HG03196 (cell line): ENCODE measurements around the gene CKM.
"Not testable (repeated sequence)": the region's sequence is repeated elsewhere in the genome, so short reads cannot be mapped to it uniquely, and the experiment has no call there.

Source experiments
- ATAC-seq: cut with Tn5 transposase; IDR thresholded peaks from one replicate; pipeline ENCODE4 v1.9.1; 2021; ENCODE audit not compliant: unreplicated experiment

Gene CKM

GRCh38 chr19:45321848-45322247, 827 bp downstream of the CKM start:
- ATAC-seq, result no peak

DNA sequence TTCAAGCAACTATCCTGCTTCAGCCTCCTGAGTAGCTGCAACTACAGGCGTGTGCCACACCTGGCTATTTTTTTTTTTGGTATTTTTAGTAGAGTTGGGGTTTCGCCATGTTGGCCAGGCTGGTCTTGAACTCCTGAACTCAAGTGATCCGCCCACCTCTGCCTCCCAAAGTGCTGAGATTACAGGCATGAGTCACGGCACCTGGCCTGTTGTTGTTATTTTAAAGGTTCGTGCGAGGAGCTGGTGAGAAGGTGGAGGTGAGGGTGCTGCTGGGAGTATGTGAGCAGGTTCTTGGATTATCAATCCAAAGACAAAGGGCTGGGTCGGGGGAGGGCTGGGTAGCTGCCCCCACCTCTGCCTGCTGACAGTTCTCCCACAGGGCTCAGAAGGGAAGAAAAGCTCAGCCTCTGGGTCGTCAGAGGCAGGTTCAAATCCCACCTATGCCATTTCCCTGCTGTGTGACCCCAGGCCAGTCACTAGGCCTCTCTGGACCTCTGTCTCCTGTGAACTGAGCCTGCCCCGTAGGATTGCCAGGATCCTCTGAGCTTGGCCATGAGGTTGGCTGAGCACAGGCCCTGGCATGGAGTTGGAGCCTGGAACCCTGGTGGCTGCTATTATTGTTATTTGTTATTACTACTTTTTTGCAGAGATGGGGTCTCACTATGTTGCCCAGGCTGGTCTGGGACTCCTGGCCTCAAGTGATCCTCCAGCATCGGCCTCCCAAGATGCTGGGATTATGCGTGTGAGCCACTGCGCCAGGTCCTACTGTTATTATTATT, 1.5 kb downstream of the CKM start:
- ATAC-seq, result no peak

DNA sequence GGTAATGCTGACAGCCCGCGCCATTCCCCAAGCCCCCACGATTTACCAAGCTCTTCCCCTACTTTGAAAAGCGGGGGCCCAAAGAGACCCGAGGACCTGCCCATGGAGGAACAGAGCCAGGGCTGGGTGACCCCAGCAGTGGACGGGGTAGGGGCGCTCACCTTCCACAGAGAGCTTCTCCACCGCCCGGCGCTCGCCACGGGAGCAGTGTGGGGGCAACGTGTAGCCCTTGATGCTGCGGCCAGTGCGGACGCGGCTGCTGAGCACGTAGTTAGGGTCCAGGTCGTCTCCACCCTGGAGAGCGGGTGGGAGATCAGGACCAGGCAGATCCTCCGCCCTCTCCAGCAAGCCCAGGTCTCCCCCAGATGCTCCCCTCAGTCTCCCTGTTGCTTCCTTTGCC, 7.4 kb downstream of the CKM start:
- ATAC-seq, result no peak

DNA sequence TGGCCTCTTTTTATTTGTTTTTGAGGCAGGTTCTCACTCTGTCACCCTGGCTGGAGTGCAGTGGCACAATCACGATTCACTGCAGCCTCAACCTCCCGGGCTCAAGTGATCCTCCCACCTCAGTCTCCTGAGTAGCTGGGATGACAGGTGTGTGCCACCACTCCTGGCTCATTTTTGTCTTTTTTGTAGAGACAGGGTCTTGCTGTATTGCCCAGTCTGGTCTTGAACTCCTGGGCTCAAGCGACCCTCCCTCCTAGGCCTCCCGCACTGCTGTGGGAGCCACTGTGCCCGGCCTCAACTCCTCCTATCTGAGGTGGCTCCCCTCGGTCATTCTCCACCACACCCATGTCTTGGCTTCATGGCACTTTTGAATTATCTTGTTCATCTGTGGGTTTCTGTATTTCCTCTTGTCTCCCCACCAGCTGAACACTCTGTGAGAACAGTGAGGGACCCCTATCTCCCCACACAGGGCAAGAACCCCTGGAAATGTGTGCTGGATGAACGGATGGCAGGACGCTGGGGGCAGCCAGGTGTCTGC, 7.9 kb downstream of the CKM start:
- ATAC-seq, result no peak

DNA sequence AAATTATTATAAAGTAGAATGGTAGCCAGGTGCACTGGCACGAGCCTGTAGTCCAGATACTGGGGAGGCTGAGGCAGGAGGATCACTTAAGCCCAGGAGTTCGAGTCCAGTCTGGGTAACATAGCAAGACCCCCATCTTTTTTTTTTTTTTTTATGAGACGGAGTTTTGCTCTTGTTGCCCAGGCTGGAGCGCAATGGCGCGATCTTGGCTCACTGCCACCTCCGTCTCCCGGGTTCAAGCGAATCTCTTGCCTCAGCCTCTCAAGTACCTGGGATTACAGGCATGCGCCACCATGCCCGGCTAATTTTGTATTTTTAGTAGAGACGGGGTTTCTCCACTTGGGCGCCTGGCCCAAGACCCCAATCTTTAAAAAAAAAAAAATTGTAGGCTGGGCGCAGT, 10.4 kb downstream of the CKM start:
- ATAC-seq, result not testable (repeated sequence)

- no peak for ATAC-seq
Observed at GRCh38 chr19:45311621-45312020, 11.1 kb downstream of the CKM start.

GRCh38 chr19:45309322-45309721, 13.4 kb downstream of the CKM start:
- ATAC-seq, result not testable (repeated sequence)

- ATAC-seq, result no peak
Observed at GRCh38 chr19:45307361-45307760, 15.3 kb downstream of the CKM start.

DNA sequence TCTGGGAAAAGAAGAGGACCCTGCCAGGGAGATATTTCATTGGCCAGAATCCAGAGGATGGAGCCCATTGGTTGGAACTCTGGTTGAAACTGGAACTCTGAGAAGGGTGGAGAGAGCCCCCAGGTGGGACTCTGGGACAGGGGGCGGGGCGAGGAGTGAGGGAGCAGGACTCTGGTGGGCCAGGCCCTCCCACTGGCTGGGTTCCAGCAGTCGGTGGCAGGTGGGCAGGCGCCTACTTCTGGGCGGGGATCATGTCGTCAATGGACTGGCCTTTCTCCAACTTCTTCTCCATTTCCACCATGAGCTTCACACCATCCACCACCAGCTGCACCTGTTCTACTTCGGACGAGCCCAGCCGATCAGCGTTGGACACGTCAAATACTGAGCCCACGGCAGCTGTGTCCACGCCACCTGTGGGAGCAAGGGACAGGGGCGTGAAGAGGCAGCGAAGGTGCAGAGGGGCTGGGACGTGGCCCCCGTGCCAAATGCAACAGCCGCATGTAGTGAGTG, 16.1 kb downstream of the CKM start:
- no peak for ATAC-seq

- no peak for ATAC-seq
Observed at GRCh38 chr19:45306040-45306439, 16.6 kb downstream of the CKM start.

DNA sequence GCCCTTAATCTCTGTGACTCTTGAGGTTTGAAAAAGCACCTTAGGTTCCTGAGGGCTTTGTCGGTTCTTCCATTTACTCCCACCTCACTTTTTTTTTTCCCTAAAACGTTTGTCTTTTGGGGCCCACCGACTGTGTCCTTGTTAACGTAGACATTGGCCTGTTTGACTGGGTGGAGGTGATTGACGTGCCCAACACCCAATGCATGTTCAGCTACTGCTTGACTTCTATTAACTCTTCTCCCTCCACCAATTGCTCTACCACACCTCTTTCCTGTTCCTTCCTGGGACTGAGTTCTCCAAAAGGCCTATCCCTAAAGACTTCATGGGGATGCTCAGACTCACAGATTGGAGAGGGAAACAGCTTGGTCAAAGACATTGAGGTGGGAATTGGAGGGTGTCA, 17.3 kb downstream of the CKM start:
- ATAC-seq, result no peak

DNA sequence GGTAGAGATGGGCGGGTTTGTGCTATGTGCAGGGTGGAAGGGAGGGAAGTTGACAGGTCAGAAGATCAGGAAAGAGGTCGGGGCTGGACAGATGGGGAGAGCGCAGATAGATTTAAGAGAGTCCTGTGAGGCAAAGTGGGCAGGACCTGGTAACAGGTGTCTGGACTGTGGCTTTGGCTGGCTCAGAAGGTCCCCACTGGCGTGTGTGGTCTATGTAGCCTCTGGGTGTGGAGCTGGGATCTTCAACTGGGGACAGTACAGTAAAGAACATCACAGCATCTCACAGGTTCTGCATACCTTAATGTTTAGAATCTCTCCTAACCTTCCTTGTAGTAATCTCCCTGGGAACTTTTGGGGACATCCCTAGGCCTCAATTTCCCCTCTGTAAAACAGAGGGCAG, 17.7 kb downstream of the CKM start:
- no peak for ATAC-seq

- no peak for ATAC-seq
Observed at GRCh38 chr19:45304141-45304926, 18.3 kb downstream of the CKM start.

- ATAC-seq, result no peak
Observed at GRCh38 chr19:45303269-45304060, 19.2 kb downstream of the CKM start.

GRCh38 chr19:45302416-45302815, 20.3 kb downstream of the CKM start:
- ATAC-seq, result no peak

- ATAC-seq, result no peak
Observed at GRCh38 chr19:45299719-45300118, 23.0 kb downstream of the CKM start.

GRCh38 chr19:45298264-45298663, 24.4 kb downstream of the CKM start:
- no peak for ATAC-seq

GRCh38 chr19:45297674-45298073, 25.0 kb downstream of the CKM start:
- ATAC-seq, result no peak

DNA sequence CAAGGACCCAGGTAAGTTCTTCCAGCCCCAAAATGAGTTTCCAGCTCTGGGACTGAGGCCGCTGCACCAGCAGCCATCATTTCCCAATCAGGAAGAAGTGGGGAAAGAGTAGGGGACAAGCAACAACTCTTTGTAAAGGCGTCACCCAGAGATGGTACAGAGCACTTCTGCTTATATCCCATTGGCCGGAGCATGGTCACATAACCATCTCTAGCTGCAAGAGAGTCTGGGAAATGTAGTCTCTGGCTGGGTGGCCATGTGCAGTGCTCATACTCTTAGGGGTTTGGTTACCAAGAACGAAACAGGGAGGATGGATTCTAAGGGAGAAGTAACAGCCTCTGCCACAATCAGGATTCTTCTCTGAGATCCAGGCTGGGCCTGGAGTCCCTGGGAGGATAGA, 26.3 kb downstream of the CKM start:
- ATAC-seq, result no peak

DNA sequence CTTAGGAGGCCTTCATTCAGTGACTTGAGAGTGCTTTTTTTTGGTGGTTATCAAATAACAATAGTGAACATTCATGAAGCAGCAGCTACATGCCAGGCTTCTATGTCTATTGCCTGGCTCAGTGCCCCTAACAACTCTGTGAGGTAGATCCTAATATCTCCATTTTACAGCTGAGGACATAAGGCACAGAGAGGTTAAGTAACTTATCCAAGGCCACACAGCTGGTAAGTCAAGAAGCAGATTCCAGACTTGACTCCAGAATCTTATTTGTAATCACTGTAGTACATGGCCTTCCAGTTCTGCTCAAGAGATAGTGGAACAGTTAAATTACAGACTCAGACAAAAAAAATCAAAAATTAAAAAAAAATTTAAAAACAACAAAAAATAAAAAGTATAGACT, 26.8 kb downstream of the CKM start:
- ATAC-seq, result no peak
